GM19467 (cell line): ENCODE measurements around the gene CHM.

Experiments
- ATAC-seq: cut with Tn5 transposase; IDR thresholded peaks from one replicate; pipeline ENCODE4 v1.9.1; 2021; ENCODE audit warnings: mild to moderate bottlenecking, moderate library complexity; ENCODE audit not compliant: unreplicated experiment

Gene CHM

GRCh38 chrX:85907316-85907715, 140.0 kb downstream of the CHM start:
- ATAC-seq, result no peak

- ATAC-seq, result no peak
Observed at GRCh38 chrX:85906399-85906798, 141.0 kb downstream of the CHM start.

- no peak for ATAC-seq
Observed at GRCh38 chrX:85905851-85906250, 141.5 kb downstream of the CHM start.

GRCh38 chrX:85903692-85904471, 143.5 kb downstream of the CHM start:
- ATAC-seq, result no peak

GRCh38 chrX:85897362-85898126, 149.8 kb downstream of the CHM start:
- no peak for ATAC-seq

GRCh38 chrX:85882601-85883000, 164.8 kb downstream of the CHM start:
- ATAC-seq, result no peak

- ATAC-seq, result no peak
Observed at GRCh38 chrX:85870585-85870984, 176.8 kb downstream of the CHM start.

- ATAC-seq, result no peak
Observed at GRCh38 chrX:85865324-85865723, 182.0 kb downstream of the CHM start.

GRCh38 chrX:85859426-85859825, 187.9 kb downstream of the CHM start:
- ATAC-seq, result no peak

GRCh38 chrX:85851418-85851817, 195.9 kb downstream of the CHM start:
- no peak for ATAC-seq

- no peak for ATAC-seq
Observed at GRCh38 chrX:85836868-85837267, 210.5 kb downstream of the CHM start.

- no peak for ATAC-seq
Observed at GRCh38 chrX:85828771-85829170, 218.6 kb downstream of the CHM start.

GRCh38 chrX:85815203-85815751, 232.1 kb downstream of the CHM start:
- ATAC-seq, result no peak
